BJ (cell line): ENCODE results near the gene MEOX1. TPM values are rescaled to one million over a fixed set of nuclear protein-coding genes. Genes with fewer than 3 reads are reported as not detected.

Experiments
- CTCF ChIA-PET: fragments of 350-600 bp; formaldehyde crosslinking; extraction: SDS; loops from one replicate; lab custom pipeline; 2021; ENCODE audit warnings: antibody characterized with exemption, inconsistent platforms; lab: Yijun Ruan, JAX
- POLR2A ChIA-PET: fragments of 300-600 bp; sonication (Branson Sonifier 250); formaldehyde crosslinking; extraction: SDS; loops from one replicate; lab custom pipeline; 2021; ENCODE audit warnings: antibody characterized with exemption; lab: Charles Lee
- DNase-seq: peaks from one replicate; pipeline ENCODE4 v3.0.0-alpha.2; 2011; ENCODE audit warnings: low read depth
- H3K27me3 ChIP-seq: 2 replicates; pipeline ENCODE4 v1.6.0; 2011; ENCODE audit warnings: low read length; ENCODE audit not compliant: control insufficient read depth, insufficient read depth
- H3K36me3 ChIP-seq: 2 replicates; pipeline ENCODE4 v1.5.1; 2011; ENCODE audit warnings: low read length; ENCODE audit not compliant: control insufficient read depth, insufficient read depth
- H3K4me3 ChIP-seq: 2 replicates; pipeline ENCODE4 v1.5.1; 2011; ENCODE audit warnings: low read depth, mild to moderate bottlenecking, control low read depth, low read length
- CTCF ChIP-seq: IDR thresholded peaks from 2 replicates; pipeline ENCODE4 v1.5.1; 2011; ENCODE audit warnings: low read depth, mild to moderate bottlenecking, control low read depth, inconsistent platforms, low read length, moderate library complexity; ENCODE audit not compliant: insufficient read depth
- polyA plus RNA-seq: library from polyadenylated mRNA; depleted of rRNA; stranded (reverse); fragments of >200 nt; gene quantifications from 2 replicates; pipeline ENCODE4 v1.2.3, GENCODE V29; 2011

MEOX1 gene
- polyA plus RNA-seq, 1 experiment, result not detected

- CTCF ChIA-PET, result interaction anchor here (1.0 to 24.7 kb wide), 8 partner anchors 10 to 148 kb away, joined by 3 to 784 read pairs (median 4); partner anchors contain the start of genes CD300LG and SOST
- no peak for DNase-seq
- POLR2A ChIA-PET, result no interaction called here
- TF ChIP-seq CTCF, result no peak
- H3K36me3 ChIP-seq, result no peaks in the 10 kb centered on the region
- no peaks in the 10 kb centered on the region for H3K27me3 ChIP-seq
- H3K4me3 ChIP-seq, result no peak overlapping the region
Measured at GRCh38 chr17:43697937-43698336, 36.2 kb upstream of the MEOX1 start.

- Histone ChIP-seq H3K4me3 (no peak overlapping the region), H3K36me3 (no peaks in the 10 kb centered on the region), H3K27me3 (no peaks in the 10 kb centered on the region)
- no peak for TF ChIP-seq CTCF
- DNase-seq, result no peak
- ChIA-PET CTCF (interaction anchor here (1.3 to 24.7 kb wide), 3 partner anchors 11 to 62 kb away, joined by 4 to 784 read pairs (median 50); partner anchors contain the start of gene SOST), POLR2A (no interaction called here)
Measured at GRCh38 chr17:43696891-43697290, 35.2 kb upstream of the MEOX1 start.

GRCh38 chr17:43695970-43696865 lies 34.5 kb upstream of the MEOX1 start:
- Histone ChIP-seq H3K36me3 (no peaks in the 10 kb centered on the region), H3K27me3 (peaks cover under 1% of the 10 kb centered on the region), H3K4me3 (no peak overlapping the region)
- DNase-seq, result no peak
- CTCF ChIA-PET, result interaction anchor here (1.3 to 24.7 kb wide), 7 partner anchors 12 to 121 kb away, joined by 4 to 784 read pairs (median 17); partner anchors contain the start of gene SOST
- POLR2A ChIA-PET, result no interaction called here
- peak; percentile 15; the same call in 1 of the 2 replicates for TF ChIP-seq CTCF

- H3K4me3 ChIP-seq, result no peak overlapping the region
- peaks cover 9% of the 10 kb centered on the region for H3K27me3 ChIP-seq
- DNase-seq, result no peak
- TF ChIP-seq CTCF, result peak; percentile 87
- H3K36me3 ChIP-seq, result no peaks in the 10 kb centered on the region
- CTCF ChIA-PET, result interaction anchor here (0.5 to 24.7 kb wide), 27 partner anchors 9 to 179 kb away, joined by 3 to 784 read pairs (median 4); partner anchors contain the start of genes CD300LG and SOST
- POLR2A ChIA-PET, result no interaction called here
Measured at GRCh38 chr17:43694081-43694870, 32.6 kb upstream of the MEOX1 start.
